ENCODE measurements around the gene DNLZ. TPM values are rescaled to one million over a fixed set of nuclear protein-coding genes. Genes with fewer than 3 reads are reported as not detected.

Gene DNLZ
- total and polyA plus RNA-seq, 9 of the 15 experiments (the other 6 are each of a cell fraction or from before 2014, with no cell fraction given), result 0.17 to 44.6 (median 3.4) TPM

- TF ChIP-seq, protein P1, sequence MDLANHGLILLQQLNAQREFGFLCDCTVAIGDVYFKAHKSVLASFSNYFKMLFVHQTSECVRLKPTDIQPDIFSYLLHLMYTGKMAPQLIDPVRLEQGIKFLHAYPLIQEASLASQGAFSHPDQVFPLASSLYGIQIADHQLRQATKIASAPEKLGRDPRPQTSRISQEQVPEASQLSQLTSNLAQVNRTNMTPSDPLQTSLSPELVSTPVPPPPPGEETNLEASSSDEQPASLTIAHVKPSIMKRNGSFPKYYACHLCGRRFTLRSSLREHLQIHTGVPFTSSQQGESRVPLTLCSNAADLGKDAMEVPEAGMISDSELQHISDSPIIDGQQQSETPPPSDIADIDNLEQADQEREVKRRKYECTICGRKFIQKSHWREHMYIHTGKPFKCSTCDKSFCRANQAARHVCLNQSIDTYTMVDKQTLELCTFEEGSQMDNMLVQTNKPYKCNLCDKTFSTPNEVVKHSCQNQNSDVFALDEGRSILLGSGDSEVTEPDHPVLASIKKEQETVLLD (IDR thresholded peaks at IDR 0.05), result no peak
- TF ChIP-seq ZBTB7A (IDR thresholded peaks at IDR 0.05; ENCODE audit: borderline replicate concordance, control insufficient read depth, low read depth, low read length), result peak; percentile 38; the same call in 1 of the 2 replicates
- no peak for TF ChIP-seq PCBP2 (IDR thresholded peaks at IDR 0.05; ENCODE audit: low read depth, low read length, poor library complexity, severe bottlenecking)
- TF ChIP-seq NFIC (IDR thresholded peaks at IDR 0.05), result peak; percentile 64
- TF ChIP-seq ATF7 (IDR thresholded peaks at IDR 0.05), result no peak
- no peak for TF ChIP-seq ZNF589 (CRISPR knock-in tag; IDR thresholded peaks at IDR 0.05; ENCODE audit: low read depth)
- POLR2A ChIA-PET, result interaction anchor here (1.0 kb wide), 1 partner anchor 53 kb away, joined by 3 read pairs; the partner anchor contains the start of gene DNLZ
- DNase-seq (ENCODE audit: extremely low read depth in 1 of 4, low spot score in 3 of 4) (peak in 1 of 4 experiments; percentile 35), ATAC-seq (no peak), FAIRE-seq (no peak)
- intact Hi-C loops (cut with micrococcal nuclease), result no loop called here
- no TSS peak for BruUV-seq (replicated peaks)
- peaks cover 18% of the 10 kb centered on the region for H3K9me3 ChIP-seq (replicated peaks; ENCODE audit: control insufficient read depth, insufficient read depth, low read depth, low read length)
- H3K4me2 ChIP-seq (ENCODE audit: insufficient read depth, low read length), result no peak overlapping the region
- H3K36me3 ChIP-seq (ENCODE audit: control insufficient read depth, insufficient read depth, low read length), result no peaks in the 10 kb centered on the region; the same call in 2 of the 3 replicates
- no peak overlapping the region for H3K27ac ChIP-seq (ENCODE audit: extremely low read depth, low read depth, low read length)
- H4K20me1 ChIP-seq (replicated peaks; ENCODE audit: control insufficient read depth, insufficient read depth, low read length), result no peaks in the 10 kb centered on the region; the same call in 1 of the 2 replicates
- 0 out of 4 replicates have a peak overlapping the region, but pooled peaks of 1 of the 2 experiments have one; percentile 56 for H3K9ac ChIP-seq (ENCODE audit: insufficient read depth in 1 of 2, low read depth in 2 of 2, low read length in 2 of 2)
- no peaks in the 10 kb centered on the region for H3K79me2 ChIP-seq (ENCODE audit: control insufficient read depth, insufficient read depth, low read length)
- in situ Hi-C loops (cut with MboI), result no loop called here
- 21% methylated on average over 27 of the region's 28 CpGs for WGBS (ENCODE audit: insufficient coverage, low coverage, missing lambda C conversion rate)
- no peaks in the 10 kb centered on the region for H3K9me1 ChIP-seq (ENCODE audit: control insufficient read depth, insufficient read depth, low read length)
- H3K4me1 ChIP-seq (replicated peaks in 1 of 2; ENCODE audit: control insufficient read depth in 2 of 2, insufficient read depth in 2 of 2, low read length in 2 of 2), result peaks cover 5 to 46% of the 10 kb centered on the region in 2 experiments; a peak in 3 of 5 replicates
- peaks cover 0 to 12% of the 10 kb centered on the region in 2 experiments; a peak in 3 of 5 replicates for H3K27me3 ChIP-seq (ENCODE audit: control insufficient read depth in 2 of 2, insufficient read depth in 2 of 2, low read length in 2 of 2)
- CTCF ChIA-PET (ENCODE audit: low intra/inter-chr PET ratio), result no interaction called here
- no peak overlapping the region for H2AFZ ChIP-seq (ENCODE audit: low read depth, low read length)
- no peak overlapping the region for H3K4me3 ChIP-seq
These were observed 53.1 kb downstream of the DNLZ start for GRCh38 chr9:136310273-136311030.

Measured in K562 (cell line).